ENCODE measurements around the gene SAMSN1.

Gene SAMSN1

DNA sequence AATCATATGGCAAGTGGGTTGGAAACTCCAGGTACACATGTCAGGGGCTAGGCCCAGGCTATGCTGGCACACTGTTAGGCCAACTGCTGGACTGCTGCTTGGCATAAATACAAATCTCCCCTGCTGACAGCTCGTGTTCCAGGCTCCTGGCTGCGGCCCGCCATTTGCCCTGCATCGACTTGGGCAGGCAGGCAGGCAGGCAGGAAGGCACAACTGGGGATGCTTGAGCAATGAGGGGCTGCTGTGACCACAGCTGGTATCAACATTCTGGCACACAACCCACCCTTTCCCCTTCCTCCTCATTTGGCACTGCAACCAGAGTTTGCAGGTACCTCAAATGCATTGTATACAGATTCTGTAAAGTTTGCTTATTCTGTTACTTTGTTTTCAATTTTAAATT, 53.2 kb downstream of the SAMSN1 start:
- DNase-seq (ENCODE audit: low read depth) = no peak

DNA sequence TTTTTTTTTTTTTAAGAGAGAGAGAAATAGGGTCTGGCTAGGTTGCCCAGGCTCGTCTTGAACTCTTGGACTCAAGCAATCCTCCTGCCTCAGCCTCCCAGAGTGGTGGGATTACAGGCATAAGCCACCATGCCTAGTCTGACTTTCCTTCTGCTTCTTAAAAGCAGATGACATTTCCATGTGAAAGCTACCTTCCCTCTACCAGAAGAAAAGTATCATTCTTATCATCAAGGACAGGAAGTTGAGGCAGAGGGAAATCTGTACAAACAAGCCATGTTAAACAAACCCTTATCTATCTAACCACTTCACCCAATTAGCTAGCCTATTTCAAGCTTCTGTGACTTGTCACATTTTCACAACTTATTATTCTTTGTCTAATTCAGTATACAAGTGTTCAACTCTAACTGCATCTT, 54.8 kb downstream of the SAMSN1 start:
- H3K4me3 ChIP-seq (ENCODE audit: low read depth, low read length) = no peak overlapping the region
- no peak for DNase-seq (ENCODE audit: low read depth)

More for the DNA sequence above, 53.2 kb downstream of the SAMSN1 start:
- no peak overlapping the region for H3K4me3 ChIP-seq (ENCODE audit: low read depth, low read length)

DNA sequence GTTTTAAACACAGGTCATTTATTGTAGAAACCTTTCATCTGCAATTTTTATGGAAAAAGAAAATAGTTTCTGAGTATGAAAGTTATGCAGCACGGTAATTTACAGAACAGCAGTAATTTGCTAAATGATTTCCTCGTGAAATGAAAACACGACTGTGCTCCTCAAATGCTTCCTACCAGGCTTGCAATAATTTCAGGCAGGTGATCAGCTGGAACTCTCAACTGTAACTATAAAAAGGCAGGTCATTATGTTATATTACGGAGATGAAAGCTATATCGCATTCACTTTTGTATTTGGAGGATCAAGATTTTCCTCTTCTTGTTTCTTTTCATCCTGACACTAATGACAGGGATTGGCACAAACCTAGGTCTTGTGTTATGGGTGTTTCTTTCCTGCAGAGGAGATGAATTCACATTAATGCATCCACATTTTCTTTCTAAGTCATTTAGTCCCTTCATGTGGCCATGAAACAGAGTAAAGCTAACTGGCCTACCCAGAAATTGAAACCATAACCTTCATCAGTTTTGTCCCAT, 57.4 kb downstream of the SAMSN1 start:
- DNase-seq (ENCODE audit: low read depth) = no peak
- H3K4me3 ChIP-seq (ENCODE audit: low read depth, low read length) = no peak overlapping the region

DNA sequence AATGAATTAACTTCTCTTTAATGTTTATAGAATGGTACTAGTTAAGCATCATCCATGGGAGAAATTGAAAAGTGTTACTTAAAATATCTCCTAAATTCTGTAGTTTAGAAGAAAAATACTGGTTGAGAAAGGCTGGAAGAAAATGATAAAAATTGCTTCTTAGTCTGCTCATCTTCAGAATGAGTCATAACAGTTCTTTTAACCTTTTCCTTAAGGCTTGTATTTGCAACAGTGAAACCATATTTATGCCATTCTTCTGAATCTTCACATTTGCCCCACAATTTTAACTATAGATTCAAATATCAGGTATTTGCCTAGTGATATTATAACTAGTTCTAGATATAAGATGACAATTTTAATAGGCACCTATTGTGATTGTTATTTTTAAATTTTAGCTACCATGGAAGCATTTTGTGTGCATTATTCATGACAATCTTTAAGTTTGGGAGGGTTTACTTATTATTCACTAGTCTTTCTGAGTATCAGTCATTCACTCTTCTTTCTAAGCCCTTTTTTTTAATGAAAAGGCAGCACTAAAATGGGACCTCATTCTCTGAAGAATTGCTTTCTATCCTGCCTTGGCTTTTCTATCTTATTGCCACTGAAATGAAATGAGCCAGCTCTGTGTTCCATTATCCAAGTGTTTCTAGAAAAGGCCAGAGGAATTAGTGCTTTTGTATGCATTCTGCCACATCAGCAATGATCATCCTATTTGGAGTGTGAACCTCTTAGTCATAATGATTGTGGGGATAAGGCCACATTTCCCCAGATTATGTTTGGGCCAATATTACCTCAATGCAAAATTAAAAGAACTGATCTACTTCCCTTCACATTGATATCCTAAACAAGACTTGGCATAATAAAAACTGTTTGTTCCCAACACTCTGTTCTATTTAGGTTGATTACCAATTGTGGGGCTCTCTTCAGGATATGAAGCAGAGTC, 58.4 kb downstream of the SAMSN1 start:
- no peak for DNase-seq (ENCODE audit: low read depth)
- no peak overlapping the region for H3K4me3 ChIP-seq (ENCODE audit: low read depth, low read length)

DNA sequence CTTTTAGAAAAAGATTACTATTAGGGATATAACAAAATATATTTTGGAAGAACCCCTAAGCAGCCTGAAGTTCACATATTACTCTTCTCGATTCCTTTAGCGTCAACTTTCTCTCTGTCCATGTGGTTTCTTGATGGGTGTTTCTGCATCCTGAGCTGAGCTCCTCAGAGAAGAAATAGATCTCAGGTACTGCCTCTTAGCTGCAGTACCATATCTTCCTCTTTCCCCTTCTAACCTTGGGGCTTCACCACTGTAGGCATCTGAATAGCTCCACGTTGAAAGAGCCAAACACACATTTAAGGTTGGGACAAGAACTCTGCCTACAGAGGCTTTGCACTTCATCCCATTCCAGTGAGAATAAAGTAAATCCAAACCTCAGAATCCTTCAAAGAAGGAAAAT, 59.2 kb downstream of the SAMSN1 start:
- H3K4me3 ChIP-seq (ENCODE audit: low read depth, low read length) = no peak overlapping the region
- no peak for DNase-seq (ENCODE audit: low read depth)

DNA sequence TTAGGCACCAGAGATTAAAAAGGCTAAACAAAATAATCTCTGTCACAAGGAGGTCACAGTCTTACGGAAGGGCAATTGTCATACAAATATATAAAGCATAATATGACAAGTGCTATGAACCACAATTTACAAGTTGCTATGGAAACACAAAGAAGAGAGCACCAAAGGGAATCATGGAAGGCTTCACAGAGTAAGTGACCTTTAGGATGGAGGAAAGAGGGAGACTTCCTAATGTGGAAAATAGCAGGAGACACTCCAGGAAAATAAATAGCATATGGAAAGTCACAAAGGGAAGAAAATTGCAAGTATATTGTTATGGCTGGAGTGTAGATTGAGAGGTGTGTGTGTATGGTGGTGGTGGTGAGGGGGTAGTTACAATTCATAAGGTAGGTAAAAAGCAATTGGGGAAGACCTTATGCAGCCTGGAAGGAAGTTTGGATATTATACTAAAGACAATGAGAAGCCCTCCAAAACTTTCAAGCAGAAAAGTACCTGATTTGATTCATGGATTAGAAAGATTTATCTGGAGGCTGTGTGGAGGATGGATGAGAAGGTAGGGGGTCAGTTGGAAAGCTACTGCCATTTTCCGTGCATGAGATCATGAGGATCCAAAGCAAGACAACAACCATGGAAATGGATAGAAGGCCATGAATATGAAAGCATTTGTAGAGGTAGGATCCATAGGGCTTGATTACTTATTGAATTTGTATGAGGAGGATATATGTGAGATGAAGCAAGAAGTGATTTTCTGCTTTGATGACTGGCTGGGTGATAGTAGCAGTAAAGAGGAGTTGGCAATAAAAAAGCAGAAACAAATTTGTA, 61.7 kb downstream of the SAMSN1 start:
- DNase-seq (ENCODE audit: low read depth) = no peak
- H3K4me3 ChIP-seq (ENCODE audit: low read depth, low read length) = no peak overlapping the region

DNA sequence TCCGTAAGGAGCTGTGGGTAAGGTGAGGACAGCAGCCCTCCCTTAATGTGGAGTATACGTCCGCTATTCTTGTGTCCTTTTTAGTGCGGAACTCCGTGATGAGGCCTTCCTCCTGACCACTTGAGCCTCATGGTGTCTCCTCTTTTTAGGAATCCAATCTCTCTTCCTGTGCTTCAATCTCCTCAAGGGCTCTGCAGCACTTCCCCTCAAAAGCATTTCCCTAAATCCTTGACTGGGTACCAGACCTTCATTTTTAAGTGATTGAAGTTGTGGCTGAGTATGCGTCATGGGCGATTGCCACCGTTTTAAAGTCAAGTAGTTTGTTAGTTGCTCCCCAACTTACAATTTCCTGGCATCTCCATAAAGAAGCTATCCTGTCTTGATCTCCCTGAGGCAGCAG, 62.8 kb downstream of the SAMSN1 start:
- no peak for DNase-seq (ENCODE audit: low read depth)
- no peak overlapping the region for H3K4me3 ChIP-seq (ENCODE audit: low read depth, low read length)

DNA sequence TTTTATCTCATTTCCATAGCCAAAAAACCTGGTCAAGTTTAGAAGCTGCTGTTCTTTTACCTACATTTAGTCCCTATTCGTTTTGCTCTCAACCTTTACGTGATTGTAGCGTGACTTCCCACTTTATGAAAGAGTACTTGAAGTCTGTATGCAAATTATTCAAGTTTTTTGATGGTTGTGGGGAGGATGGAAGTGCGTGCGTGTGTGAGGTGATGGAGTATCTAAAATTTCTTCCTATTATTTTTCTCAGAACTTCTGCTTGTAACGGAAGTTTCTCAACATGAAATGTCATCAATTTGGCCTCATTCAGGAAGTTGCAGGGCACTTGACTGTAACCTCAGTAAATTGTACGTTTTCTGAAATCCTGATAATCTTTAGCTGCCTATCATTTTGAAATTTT, 64.0 kb downstream of the SAMSN1 start:
- DNase-seq (ENCODE audit: low read depth) = no peak
- H3K4me3 ChIP-seq (ENCODE audit: low read depth, low read length) = no peak overlapping the region

DNA sequence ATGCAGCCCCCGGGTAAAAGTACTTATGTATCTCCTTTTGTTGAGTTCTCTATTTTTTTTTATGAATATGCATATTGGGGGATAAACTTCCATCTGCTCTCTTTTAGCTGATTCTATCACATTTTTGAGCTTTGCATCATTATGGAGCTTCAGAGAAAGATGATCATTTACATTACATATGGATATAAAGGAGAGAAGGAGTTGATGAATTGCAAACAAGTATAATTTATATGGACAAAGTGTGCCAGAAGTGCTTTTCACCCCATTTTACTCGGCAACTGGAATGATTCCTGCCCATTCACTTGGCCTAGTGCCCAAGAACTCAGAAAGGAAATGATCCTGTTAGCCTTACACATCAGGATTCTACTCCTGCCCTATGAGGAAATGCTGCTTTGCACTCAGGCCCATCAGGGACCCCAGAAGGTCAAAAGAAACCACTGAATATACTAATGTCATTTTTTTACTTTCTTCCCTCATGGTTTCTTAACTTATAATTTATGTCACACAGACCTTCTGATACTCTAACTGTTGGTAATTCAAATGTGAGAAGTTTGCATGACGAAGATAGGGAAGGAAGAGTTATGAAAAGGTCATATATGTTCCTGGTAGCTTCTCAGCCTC, 65.6 kb downstream of the SAMSN1 start:
- H3K4me3 ChIP-seq (ENCODE audit: low read depth, low read length) = no peak overlapping the region
- DNase-seq (ENCODE audit: low read depth) = no peak

DNA sequence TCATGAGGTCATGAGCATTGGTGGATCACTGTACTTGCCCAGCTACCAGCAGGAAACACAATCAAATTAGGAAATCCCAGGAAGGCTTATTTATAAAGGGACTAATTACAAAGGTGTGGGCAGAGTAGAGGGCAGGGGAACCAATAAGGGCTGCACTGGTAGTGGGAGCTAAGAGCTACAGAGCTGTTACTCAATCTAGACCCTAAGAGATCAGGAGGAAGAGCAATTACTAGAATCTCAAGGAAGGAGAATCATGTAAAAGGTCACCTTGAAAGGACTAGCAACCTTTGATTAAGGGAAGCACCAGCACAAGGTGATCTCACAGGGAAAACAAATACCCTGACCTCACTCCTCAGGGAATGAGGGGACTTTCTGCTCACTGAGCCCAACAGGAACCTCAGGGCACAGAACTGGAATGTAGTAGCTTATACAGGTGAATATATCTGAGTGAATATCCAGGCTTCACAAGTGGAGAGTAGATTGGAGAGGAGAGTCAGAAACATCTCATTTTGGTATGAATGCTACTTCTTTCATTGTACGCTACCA, 66.8 kb downstream of the SAMSN1 start:
- DNase-seq (ENCODE audit: low read depth) = no peak
- H3K4me3 ChIP-seq (ENCODE audit: low read depth, low read length) = no peak overlapping the region

DNA sequence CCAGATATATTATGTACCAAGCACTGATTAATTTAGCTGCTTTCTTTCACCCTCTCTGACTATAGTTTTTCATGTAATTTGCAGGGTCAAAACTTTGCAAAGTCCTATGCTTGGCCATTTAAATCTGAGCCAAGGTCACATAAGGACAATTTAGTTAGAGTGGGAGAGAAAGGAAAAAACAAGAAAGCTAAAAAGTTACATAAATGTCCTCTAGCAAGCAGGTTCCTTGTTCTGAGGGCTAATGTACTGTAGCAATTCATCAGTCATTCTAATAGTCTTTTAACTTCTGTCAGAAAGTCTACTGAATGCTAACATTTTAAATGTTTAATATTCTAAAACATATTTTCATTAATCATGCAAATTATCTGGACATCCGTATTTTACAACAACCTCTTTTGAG, 68.3 kb downstream of the SAMSN1 start:
- no peak for DNase-seq (ENCODE audit: low read depth)
- H3K4me3 ChIP-seq (ENCODE audit: low read depth, low read length) = no peak overlapping the region

DNA sequence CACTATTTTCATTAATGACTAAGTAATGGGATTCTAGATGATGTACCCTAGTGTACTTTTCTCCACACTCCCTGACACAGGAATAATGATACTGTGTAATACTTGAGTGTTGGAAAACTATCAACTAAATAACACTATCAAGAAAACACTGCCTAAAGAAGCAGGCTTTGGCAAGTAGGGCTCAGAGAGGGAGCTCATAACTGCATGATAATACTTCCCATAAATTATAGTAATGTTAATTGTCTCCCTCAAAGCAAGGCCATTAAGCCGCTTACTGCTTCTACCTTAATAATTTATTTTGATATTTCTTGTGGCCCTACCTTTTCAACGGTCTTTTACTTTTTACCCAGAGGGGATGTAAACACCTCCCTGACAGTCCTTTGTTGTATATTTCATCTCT, 69.0 kb downstream of the SAMSN1 start:
- H3K4me3 ChIP-seq (ENCODE audit: low read depth, low read length) = no peak overlapping the region
- DNase-seq (ENCODE audit: low read depth) = no peak

DNA sequence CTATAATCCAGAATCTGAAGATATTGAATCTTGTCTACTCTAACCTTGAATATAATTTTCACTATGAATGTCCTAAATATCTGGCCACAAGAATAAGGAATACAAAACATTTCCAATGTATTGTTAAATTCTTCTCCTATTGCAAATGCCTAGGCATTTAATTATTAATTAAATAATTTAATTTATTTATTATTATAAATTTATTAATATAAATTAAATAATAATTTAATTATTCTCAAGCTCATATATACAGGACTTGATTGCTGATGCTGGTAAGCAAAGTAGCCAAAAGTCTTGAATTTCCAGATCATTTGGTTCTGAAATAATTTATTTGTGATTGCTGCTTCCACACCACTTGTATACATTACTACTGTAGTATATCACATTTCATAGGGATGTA, 71.1 kb downstream of the SAMSN1 start:
- DNase-seq (ENCODE audit: low read depth) = no peak

DNA sequence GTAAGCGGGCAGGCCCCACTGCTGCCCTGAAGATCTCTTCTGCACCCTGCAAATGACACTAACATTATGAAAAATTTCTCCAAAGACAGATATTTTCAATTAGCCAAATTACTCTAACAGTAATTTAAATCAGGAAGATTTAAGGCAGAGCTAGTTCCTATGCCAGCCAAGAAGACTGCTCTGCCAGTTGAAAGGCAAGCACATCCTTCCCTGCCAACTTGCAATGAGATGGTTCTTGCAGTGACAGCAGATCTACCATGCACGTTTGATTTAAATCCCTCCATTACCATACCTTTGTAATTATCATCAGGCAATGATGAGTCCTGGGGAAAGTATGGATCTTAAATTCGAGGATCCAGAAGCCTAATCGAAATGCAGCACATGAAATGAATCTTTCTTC, 76.5 kb downstream of the SAMSN1 start:
- H3K4me3 ChIP-seq (ENCODE audit: low read depth, low read length) = no peak overlapping the region
- DNase-seq (ENCODE audit: low read depth) = no peak

More for the DNA sequence above, 71.1 kb downstream of the SAMSN1 start:
- H3K4me3 ChIP-seq (ENCODE audit: low read depth, low read length) = no peak overlapping the region

DNA sequence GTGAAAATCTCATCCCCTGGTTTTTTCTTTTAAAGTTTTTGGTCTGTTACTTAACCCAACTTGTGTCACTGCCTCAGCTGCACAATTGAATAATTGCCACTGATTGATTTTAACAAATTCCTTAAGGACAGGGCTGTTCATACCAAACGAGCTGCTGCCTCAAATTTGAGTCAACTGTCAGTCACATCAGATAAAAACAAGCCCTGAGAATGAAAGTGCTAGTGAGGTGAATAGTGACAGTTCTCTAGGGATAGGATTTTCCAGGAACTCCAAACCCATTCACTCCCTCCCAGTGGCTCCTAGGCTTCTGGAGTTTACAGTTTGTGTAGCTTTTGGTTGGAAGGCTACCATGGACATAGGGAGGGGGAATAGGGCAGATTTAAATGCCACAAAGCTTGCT, 79.4 kb downstream of the SAMSN1 start:
- H3K4me3 ChIP-seq (ENCODE audit: low read depth, low read length) = no peak overlapping the region
- DNase-seq (ENCODE audit: low read depth) = no peak

DNA sequence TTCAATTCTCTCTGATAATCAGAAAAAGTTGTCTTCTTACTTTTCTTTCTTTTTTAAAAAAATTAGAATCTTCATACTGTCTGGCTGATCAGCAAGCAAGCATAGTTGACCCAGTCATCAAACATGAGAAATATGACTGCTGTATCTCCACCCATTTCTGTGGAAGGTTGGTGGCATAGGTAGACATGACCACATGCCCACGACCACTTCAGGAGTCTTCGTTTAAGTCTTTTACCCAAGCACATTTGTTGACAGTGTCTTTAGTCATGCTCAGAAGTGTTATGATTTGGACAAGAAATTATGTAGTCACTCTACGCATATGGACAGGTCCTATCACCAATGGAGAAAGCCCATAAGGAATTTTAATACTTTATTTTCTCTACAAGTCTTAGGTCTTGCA, 88.4 kb downstream of the SAMSN1 start:
- DNase-seq (ENCODE audit: low read depth) = no peak

DNA sequence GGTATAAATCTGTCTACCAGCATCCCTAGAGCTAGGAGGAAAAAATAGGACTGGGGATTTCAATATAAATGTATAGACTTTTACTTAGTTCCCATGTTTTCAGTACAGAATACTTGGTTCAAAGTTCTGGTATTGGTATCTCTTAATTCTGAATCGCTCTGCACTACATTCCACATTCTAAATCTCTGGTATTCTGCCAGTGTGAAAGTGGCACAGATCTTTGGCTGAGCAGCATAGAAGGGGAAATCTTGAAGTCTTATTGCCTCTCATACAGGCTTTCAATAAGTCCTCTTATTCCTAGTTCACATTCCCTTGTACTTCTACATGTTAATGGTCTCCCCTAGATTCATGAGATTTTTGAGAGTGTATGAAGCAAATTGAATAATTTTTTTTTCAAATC, 89.2 kb downstream of the SAMSN1 start:
- DNase-seq (ENCODE audit: low read depth) = no peak
- H3K4me3 ChIP-seq (ENCODE audit: low read depth, low read length) = no peak overlapping the region

More for the DNA sequence above, 88.4 kb downstream of the SAMSN1 start:
- H3K4me3 ChIP-seq (ENCODE audit: low read depth, low read length) = no peak overlapping the region

DNA sequence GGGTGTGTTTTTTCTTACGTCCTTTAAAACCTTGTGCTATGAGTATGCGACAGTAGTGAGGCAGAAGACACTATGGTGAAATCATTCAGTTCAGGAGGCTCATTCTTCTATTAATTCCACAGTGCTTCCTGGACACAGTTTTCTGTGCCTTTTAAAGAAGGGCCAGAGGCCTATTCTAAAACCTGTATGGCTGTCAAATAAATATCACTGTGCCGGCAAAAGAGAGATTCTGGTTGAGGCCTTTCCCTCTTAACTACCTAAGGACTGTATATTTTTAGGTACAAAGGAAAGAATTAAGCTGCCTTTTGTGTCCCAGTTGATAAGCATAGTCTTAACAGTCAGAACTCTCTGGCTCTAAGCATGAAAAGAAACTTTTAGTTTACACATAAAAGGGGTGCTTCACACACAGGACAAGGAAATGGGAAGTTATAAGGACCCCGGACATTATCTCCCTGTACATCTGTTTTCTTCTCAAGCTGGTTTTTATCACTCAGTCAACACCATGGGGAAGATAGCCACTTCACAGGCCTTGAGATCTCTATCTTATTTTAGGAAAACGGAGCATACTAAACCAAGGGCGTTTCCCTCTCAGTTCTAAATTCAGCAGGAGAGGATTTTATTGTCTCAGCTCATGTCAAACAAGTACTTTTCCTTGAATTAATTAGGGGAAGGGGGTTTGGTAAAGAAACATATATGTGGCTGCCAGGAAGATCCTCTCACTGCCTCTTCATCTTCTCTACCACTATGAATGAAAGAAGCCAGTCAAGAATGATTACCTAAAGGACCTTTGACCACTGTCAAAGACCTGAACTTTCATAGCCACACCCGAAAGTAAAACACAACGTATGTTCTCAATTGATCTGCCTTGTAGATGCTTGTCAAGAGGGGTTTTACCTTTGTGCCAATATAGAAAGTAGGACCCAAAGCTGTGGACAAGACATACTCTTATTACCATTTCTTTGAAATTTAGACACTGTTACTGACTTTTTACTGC, 91.8 kb downstream of the SAMSN1 start:
- no peak for DNase-seq (ENCODE audit: low read depth)
- no peak overlapping the region for H3K4me3 ChIP-seq (ENCODE audit: low read depth, low read length)

Measured in skeletal muscle cell (primary cell).